DOHH2 (cell line): ENCODE measurements around the gene RPL18.

Source experiments
- H3F3A ChIP-seq: fragments of 200-600 bp; sonication (generic), shearing (Covaris generic); 2 replicates; pipeline ENCODE4 v1.6.0; 2016; ENCODE audit warnings: antibody characterized with exemption, mild to moderate bottlenecking; ENCODE audit not compliant: control insufficient read depth, insufficient read depth
- H3K27ac ChIP-seq: fragments of 200-600 bp; sonication (generic); 2 replicates; pipeline ENCODE4 v1.5.1; 2014; ENCODE audit warnings: low read depth, mild to moderate bottlenecking, low read length, moderate library complexity
- H3K27me3 ChIP-seq: fragments of 200-600 bp; sonication (generic); 2 replicates; pipeline ENCODE4 v1.6.1; 2014; ENCODE audit warnings: mild to moderate bottlenecking, low read length, mixed read lengths; ENCODE audit not compliant: control insufficient read depth
- H3K36me3 ChIP-seq: fragments of 200-600 bp; sonication (generic); 2 replicates; pipeline ENCODE4 v1.6.1; 2014; ENCODE audit warnings: mild to moderate bottlenecking, low read length, moderate library complexity, mixed read lengths; ENCODE audit not compliant: control insufficient read depth
- H3K4me1 ChIP-seq: fragments of 200-600 bp; sonication (generic); 2 replicates; pipeline ENCODE4 v1.6.1; 2014; ENCODE audit warnings: mild to moderate bottlenecking, low read length, mixed read lengths; ENCODE audit not compliant: control insufficient read depth
- H3K4me2 ChIP-seq: fragments of 200-600 bp; sonication (generic); 2 replicates; pipeline ENCODE4 v1.6.0; 2014; ENCODE audit warnings: mild to moderate bottlenecking, low read length, moderate library complexity
- H3K4me3 ChIP-seq: fragments of 200-600 bp; sonication (generic); 2 replicates; pipeline ENCODE4 v1.5.1; 2014; ENCODE audit warnings: mild to moderate bottlenecking, low read length, mixed read lengths
- H3K79me2 ChIP-seq: fragments of 200-600 bp; sonication (generic); 2 replicates; pipeline ENCODE4 v1.6.1; 2014; ENCODE audit warnings: mild to moderate bottlenecking, low read length, mixed read lengths; ENCODE audit not compliant: control insufficient read depth
- H3K9me2 ChIP-seq: fragments of 200-600 bp; sonication (generic); replicated peaks from 2 replicates; pipeline ENCODE4 v1.6.1; 2014; ENCODE audit warnings: mild to moderate bottlenecking, low read length, mixed read lengths; ENCODE audit not compliant: control insufficient read depth
- H3K9me3 ChIP-seq: fragments of 200-600 bp; sonication (generic); 2 replicates; pipeline ENCODE4 v1.6.1; 2014; ENCODE audit warnings: antibody characterized with exemption, low read length, mixed read lengths; ENCODE audit not compliant: control insufficient read depth, insufficient read depth
- H4K20me1 ChIP-seq: fragments of 200-600 bp; sonication (generic); 2 replicates; pipeline ENCODE4 v1.6.0; 2014; ENCODE audit warnings: low read depth, mild to moderate bottlenecking, antibody characterized with exemption, low read length, moderate library complexity; ENCODE audit not compliant: control insufficient read depth, insufficient read depth
- CTCF ChIP-seq: fragments of 200-600 bp; sonication (generic); IDR thresholded peaks from one replicate; pipeline ENCODE4 v1.5.1; 2014; ENCODE audit warnings: antibody characterized with exemption, mild to moderate bottlenecking, low read depth, low read length; ENCODE audit not compliant: poor library complexity, severe bottlenecking
- EZH2phosphoT487 ChIP-seq: fragments of 200-600 bp; sonication (generic); IDR thresholded peaks from 2 replicates; pipeline ENCODE4 v1.6.1; 2017; ENCODE audit warnings: borderline replicate concordance, mild to moderate bottlenecking, antibody characterized with exemption, low read length, moderate library complexity, mixed read lengths

The RPL18 gene

DNA sequence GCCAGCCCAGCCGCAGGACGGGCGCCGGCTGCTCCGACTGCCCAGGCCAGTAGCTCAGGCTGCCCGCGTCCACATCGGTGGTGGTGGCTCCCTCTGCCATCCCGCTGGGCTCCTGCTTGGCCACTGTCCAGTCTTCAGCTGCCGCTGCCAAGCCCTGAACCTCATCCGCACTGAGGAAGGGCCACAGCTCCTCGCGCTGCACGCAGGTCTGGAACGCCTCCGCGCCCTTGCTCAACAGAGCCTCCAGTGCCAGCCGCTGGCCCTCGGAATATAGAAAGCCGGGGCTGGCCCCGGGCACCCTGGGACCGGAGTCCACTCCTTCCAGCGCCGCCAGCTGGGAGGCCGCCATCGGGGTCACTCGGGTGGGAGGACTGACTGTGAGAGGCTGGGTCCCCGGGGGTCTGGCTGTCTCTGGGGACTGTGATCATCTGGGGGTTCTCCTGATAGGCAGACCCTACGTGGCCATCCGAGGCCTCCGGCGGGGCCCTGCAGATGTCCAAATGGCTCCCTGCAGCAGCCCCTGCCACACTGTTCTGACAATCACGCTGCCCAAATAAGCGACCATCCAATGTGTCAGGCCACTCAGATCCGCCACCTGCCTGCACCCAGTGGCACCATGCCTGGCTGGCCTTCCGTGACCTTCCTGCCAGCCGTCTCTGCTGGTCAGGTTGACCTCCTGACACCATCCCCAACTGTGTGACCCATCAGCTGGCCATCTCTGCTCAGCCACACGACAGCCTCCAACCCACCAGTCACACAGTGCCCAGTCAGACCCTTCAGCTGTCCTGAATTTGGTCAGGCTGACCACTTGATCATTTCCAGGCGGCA lies 5.7 kb downstream of the RPL18 start:
- H3K79me2 ChIP-seq = peaks cover 26% of the 10 kb centered on the region
- no peak overlapping the region for H3K4me3 ChIP-seq
- H3K4me2 ChIP-seq = no peak overlapping the region
- no peak overlapping the region for H3K27ac ChIP-seq
- TF ChIP-seq EZH2phosphoT487 (no peak), CTCF (no peak)
- H3K9me2 ChIP-seq = no peaks in the 10 kb centered on the region
- H3K27me3 ChIP-seq = no peaks in the 10 kb centered on the region
- H4K20me1 ChIP-seq = peaks cover 19% of the 10 kb centered on the region
- peaks cover 19% of the 10 kb centered on the region for H3K4me1 ChIP-seq
- peaks cover 28% of the 10 kb centered on the region for H3F3A ChIP-seq
- peaks cover 55% of the 10 kb centered on the region for H3K36me3 ChIP-seq
- H3K9me3 ChIP-seq = no peaks in the 10 kb centered on the region

DNA sequence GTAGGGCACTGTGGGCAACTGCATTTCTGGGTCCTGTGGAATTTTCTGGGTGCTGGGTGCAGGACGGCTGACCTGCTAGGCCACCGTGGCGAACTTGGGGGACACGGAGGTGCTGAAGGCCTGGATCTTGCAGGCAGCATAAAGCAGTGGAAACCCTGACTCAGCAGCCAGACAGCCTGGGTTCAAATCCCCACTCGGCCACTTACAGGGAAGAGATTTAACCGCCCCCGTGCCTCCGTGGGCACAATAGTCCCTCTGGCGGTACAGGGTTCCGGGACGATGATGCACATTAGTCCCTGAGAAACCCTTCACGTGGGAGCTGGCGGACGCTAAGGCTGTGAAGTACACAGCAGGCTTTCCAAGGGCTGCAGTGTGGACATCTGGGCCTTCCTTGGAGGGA lies 7.1 kb downstream of the RPL18 start:
- Histone ChIP-seq H3K4me2 (no peak overlapping the region), H3K9me3 (no peaks in the 10 kb centered on the region), H3K27me3 (no peaks in the 10 kb centered on the region), H3K9me2 (no peaks in the 10 kb centered on the region), H3K27ac (no peak overlapping the region), H3K4me3 (no peak overlapping the region), H3K36me3 (peaks cover 41% of the 10 kb centered on the region), H4K20me1 (peaks cover 6% of the 10 kb centered on the region; the same call in 1 of the 2 replicates), H3K79me2 (peaks cover 13% of the 10 kb centered on the region), H3F3A (peaks cover 16% of the 10 kb centered on the region), H3K4me1 (peaks cover 8% of the 10 kb centered on the region)
- TF ChIP-seq CTCF (no peak), EZH2phosphoT487 (no peak)

GRCh38 chr19:48609571-48610108 lies 9.3 kb downstream of the RPL18 start:
- Histone ChIP-seq H3K9me3 (no peaks in the 10 kb centered on the region), H3K27me3 (no peaks in the 10 kb centered on the region), H3K4me2 (no peak overlapping the region), H4K20me1 (no peaks in the 10 kb centered on the region), H3K9me2 (no peaks in the 10 kb centered on the region), H3F3A (peaks cover 6% of the 10 kb centered on the region), H3K4me1 (0 out of 2 replicates have a peak, but pooled peaks cover 3% of the 10 kb centered on the region), H3K79me2 (no peaks in the 10 kb centered on the region), H3K4me3 (no peak overlapping the region), H3K27ac (no peak overlapping the region), H3K36me3 (peaks cover 19% of the 10 kb centered on the region)
- TF ChIP-seq EZH2phosphoT487 = no peak
- TF ChIP-seq CTCF = no peak
